HEK293 (cell line): Measurements from ENCODE around the gene BMP6.

Experiments
- GLI4 ChIP-seq: fragments of 450-650 bp; formaldehyde crosslinking; IDR thresholded peaks from 2 replicates; pipeline ENCODE4 v1.5.1; 2016; ENCODE audit warnings: missing biosample characterization, missing genetic modification characterization
- KLF10 ChIP-seq: fragments of 450-650 bp; IDR thresholded peaks from 2 replicates; pipeline ENCODE4 v1.5.1; 2018; ENCODE audit warnings: missing biosample characterization, mild to moderate bottlenecking, missing genetic modification characterization
- OSR2 ChIP-seq: fragments of 450-650 bp; formaldehyde crosslinking; IDR thresholded peaks from 2 replicates; pipeline ENCODE4 v1.5.1; 2016; ENCODE audit warnings: missing biosample characterization, missing genetic modification characterization
- PRDM1 ChIP-seq: fragments of 450-650 bp; formaldehyde crosslinking; IDR thresholded peaks from 2 replicates; pipeline ENCODE4; 2016; ENCODE audit warnings: missing biosample characterization, missing genetic modification characterization
- ZBTB20 ChIP-seq: fragments of 450-650 bp; formaldehyde crosslinking; IDR thresholded peaks from 2 replicates; pipeline ENCODE4 v1.5.1; 2016; ENCODE audit warnings: missing biosample characterization, missing genetic modification characterization
- ZBTB21 ChIP-seq: fragments of 450-650 bp; formaldehyde crosslinking; IDR thresholded peaks from 2 replicates; pipeline ENCODE4 v1.5.1; 2017; ENCODE audit warnings: missing biosample characterization, missing genetic modification characterization
- ZBTB7A ChIP-seq: fragments of 450-650 bp; formaldehyde crosslinking; IDR thresholded peaks from 2 replicates; pipeline ENCODE4 v1.5.1; 2016; ENCODE audit warnings: low read depth, missing biosample characterization, missing genetic modification characterization
- ZFP37 ChIP-seq: fragments of 450-650 bp; formaldehyde crosslinking; IDR thresholded peaks from 2 replicates; pipeline ENCODE4 v1.5.1; 2016; ENCODE audit warnings: missing biosample characterization, missing genetic modification characterization
- ZNF121 ChIP-seq: fragments of 450-650 bp; formaldehyde crosslinking; IDR thresholded peaks from 2 replicates; pipeline ENCODE4 v1.5.1; 2016; ENCODE audit warnings: missing biosample characterization, missing genetic modification characterization
- ZNF175 ChIP-seq: fragments of 450-650 bp; formaldehyde crosslinking; IDR thresholded peaks from 2 replicates; pipeline ENCODE4 v1.5.1; 2016; ENCODE audit warnings: missing biosample characterization, missing genetic modification characterization
- ZNF391 ChIP-seq: fragments of 450-650 bp; formaldehyde crosslinking; IDR thresholded peaks from 2 replicates; pipeline ENCODE4 v1.5.1; 2016; ENCODE audit warnings: low read depth, missing biosample characterization, missing genetic modification characterization, borderline replicate concordance
- ZNF48 ChIP-seq: fragments of 450-650 bp; formaldehyde crosslinking; IDR thresholded peaks from 2 replicates; pipeline ENCODE4 v1.5.1; 2016; ENCODE audit warnings: missing biosample characterization, missing genetic modification characterization
- ZNF544 ChIP-seq: fragments of 450-650 bp; formaldehyde crosslinking; IDR thresholded peaks from 2 replicates; pipeline ENCODE4 v1.5.0; 2017; ENCODE audit warnings: missing biosample characterization, missing genetic modification characterization
- ZNF555 ChIP-seq: fragments of 450-650 bp; formaldehyde crosslinking; conservative IDR thresholded peaks from 2 replicates; pipeline ENCODE4 v1.5.1; 2017; ENCODE audit warnings: missing biosample characterization, mild to moderate bottlenecking, missing genetic modification characterization, inconsistent platforms
- ZNF600 ChIP-seq: fragments of 450-650 bp; formaldehyde crosslinking; IDR thresholded peaks from 2 replicates; pipeline ENCODE4 v1.5.1; 2016; ENCODE audit warnings: missing biosample characterization, missing genetic modification characterization
- ZNF658 ChIP-seq: fragments of 450-650 bp; formaldehyde crosslinking; IDR thresholded peaks from 2 replicates; pipeline ENCODE4; 2016; ENCODE audit warnings: missing biosample characterization, missing genetic modification characterization
- ZNF777 ChIP-seq: fragments of 450-650 bp; formaldehyde crosslinking; IDR thresholded peaks from 2 replicates; pipeline ENCODE4 v1.5.1; 2017; ENCODE audit warnings: missing biosample characterization, missing genetic modification characterization, borderline replicate concordance
- TF ChIP-seq, protein P1 (sequence below): fragments of 450-650 bp; formaldehyde crosslinking; IDR thresholded peaks from 2 replicates; pipeline ENCODE4 v1.5.1; 2017; ENCODE audit warnings: missing biosample characterization, mild to moderate bottlenecking, missing genetic modification characterization, moderate library complexity
- TF ChIP-seq, protein P2 (sequence below): fragments of 450-650 bp; formaldehyde crosslinking; IDR thresholded peaks from 2 replicates; pipeline ENCODE4 v1.5.1; 2017; ENCODE audit warnings: missing biosample characterization, missing genetic modification characterization
- TF ChIP-seq, protein P3 (sequence below): fragments of 450-650 bp; formaldehyde crosslinking; IDR thresholded peaks from 2 replicates; pipeline ENCODE4 v1.5.1; 2016; ENCODE audit warnings: missing biosample characterization, missing genetic modification characterization
- TF ChIP-seq, protein P4 (sequence below): fragments of 450-650 bp; formaldehyde crosslinking; IDR thresholded peaks from 2 replicates; pipeline ENCODE4 v1.5.1; 2016; ENCODE audit warnings: missing biosample characterization, missing genetic modification characterization
- TF ChIP-seq, protein P5 (sequence below): fragments of 450-650 bp; formaldehyde crosslinking; IDR thresholded peaks from 2 replicates; pipeline ENCODE4 v1.5.1; 2016; ENCODE audit warnings: missing biosample characterization, missing genetic modification characterization
- TF ChIP-seq, protein P6 (sequence below): fragments of 450-650 bp; formaldehyde crosslinking; IDR thresholded peaks from 2 replicates; pipeline ENCODE4 v1.5.1; 2016; ENCODE audit warnings: missing biosample characterization, missing genetic modification characterization
- TF ChIP-seq, protein P7 (sequence below): fragments of 450-650 bp; formaldehyde crosslinking; IDR thresholded peaks from 2 replicates; pipeline ENCODE4 v1.5.1; 2016; ENCODE audit warnings: missing biosample characterization, missing genetic modification characterization
- TF ChIP-seq, protein P8 (sequence below): fragments of 450-650 bp; formaldehyde crosslinking; IDR thresholded peaks from 2 replicates; pipeline ENCODE4 v1.5.1; 2016; ENCODE audit warnings: missing biosample characterization, missing genetic modification characterization

BMP6 gene

DNA sequence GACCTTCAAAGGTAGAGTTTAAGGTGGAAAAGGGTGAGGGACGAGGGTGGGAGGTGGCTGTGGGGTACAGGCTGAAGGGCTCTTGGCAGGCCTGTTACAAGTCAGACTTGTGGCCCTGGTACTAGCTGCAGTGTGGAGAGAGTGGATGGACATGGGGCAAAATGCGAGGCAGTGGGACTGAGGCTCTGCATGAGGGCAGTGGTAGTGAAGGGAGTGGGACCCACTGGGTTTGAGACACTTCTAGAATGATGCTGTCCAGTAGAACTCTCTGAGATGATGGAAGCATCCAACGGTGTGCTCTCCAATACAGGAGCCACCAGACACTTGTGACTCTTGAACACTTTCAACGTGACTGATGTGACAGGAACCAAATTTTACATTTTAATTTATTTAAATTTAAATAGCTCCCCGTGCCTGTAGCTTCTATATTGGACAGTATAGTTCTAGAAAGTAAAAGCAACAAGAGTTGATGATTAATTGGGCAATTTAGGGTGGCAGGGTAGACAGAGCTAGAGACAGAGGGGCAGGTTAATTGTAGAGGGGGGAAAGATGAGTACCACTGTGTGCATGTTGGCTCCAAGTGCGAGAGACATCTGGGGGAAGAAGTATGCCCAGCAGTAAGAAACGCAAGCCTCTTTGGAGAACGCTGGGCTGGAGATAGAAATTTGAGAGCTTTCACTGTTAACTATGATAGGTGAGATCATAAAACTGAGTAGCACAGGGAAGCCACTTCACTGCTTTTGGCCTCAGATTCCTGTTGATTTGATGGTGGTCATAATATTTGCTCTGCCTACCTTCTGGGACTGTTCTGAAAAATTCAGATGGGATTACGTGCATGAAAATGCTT lies 107.2 kb downstream of the BMP6 start (continued):
- TF ChIP-seq, protein P1, sequence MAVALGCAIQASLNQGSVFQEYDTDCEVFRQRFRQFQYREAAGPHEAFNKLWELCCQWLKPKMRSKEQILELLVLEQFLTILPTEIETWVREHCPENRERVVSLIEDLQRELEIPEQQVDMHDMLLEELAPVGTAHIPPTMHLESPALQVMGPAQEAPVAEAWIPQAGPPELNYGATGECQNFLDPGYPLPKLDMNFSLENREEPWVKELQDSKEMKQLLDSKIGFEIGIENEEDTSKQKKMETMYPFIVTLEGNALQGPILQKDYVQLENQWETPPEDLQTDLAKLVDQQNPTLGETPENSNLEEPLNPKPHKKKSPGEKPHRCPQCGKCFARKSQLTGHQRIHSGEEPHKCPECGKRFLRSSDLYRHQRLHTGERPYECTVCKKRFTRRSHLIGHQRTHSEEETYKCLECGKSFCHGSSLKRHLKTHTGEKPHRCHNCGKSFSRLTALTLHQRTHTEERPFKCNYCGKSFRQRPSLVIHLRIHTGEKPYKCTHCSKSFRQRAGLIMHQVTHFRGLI (tag by site-specific recombination) = peak; percentile 34; the same call in 1 of the 2 replicates
- TF ChIP-seq ZNF600 (tag by site-specific recombination) (no peak), GLI4 (tag by site-specific recombination) (no peak), ZNF175 (tag by site-specific recombination) (no peak), ZNF555 (tag by site-specific recombination) (no peak), KLF10 (tag by site-specific recombination) (no peak), ZNF544 (tag by site-specific recombination) (no peak), ZNF121 (tag by site-specific recombination) (no peak), ZNF48 (tag by site-specific recombination) (no peak), ZNF777 (no peak), ZBTB7A (tag by site-specific recombination) (no peak), PRDM1 (tag by site-specific recombination) (peak; percentile 63), ZNF658 (no peak), ZFP37 (tag by site-specific recombination) (no peak), ZNF391 (tag by site-specific recombination) (no peak), ZBTB20 (no peak), ZBTB21 (tag by site-specific recombination) (no peak), OSR2 (peak; percentile 41; the same call in 1 of the 2 replicates)
- TF ChIP-seq, protein P2, sequence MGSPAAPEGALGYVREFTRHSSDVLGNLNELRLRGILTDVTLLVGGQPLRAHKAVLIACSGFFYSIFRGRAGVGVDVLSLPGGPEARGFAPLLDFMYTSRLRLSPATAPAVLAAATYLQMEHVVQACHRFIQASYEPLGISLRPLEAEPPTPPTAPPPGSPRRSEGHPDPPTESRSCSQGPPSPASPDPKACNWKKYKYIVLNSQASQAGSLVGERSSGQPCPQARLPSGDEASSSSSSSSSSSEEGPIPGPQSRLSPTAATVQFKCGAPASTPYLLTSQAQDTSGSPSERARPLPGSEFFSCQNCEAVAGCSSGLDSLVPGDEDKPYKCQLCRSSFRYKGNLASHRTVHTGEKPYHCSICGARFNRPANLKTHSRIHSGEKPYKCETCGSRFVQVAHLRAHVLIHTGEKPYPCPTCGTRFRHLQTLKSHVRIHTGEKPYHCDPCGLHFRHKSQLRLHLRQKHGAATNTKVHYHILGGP (tag by site-specific recombination) = no peak
- TF ChIP-seq, protein P3, sequence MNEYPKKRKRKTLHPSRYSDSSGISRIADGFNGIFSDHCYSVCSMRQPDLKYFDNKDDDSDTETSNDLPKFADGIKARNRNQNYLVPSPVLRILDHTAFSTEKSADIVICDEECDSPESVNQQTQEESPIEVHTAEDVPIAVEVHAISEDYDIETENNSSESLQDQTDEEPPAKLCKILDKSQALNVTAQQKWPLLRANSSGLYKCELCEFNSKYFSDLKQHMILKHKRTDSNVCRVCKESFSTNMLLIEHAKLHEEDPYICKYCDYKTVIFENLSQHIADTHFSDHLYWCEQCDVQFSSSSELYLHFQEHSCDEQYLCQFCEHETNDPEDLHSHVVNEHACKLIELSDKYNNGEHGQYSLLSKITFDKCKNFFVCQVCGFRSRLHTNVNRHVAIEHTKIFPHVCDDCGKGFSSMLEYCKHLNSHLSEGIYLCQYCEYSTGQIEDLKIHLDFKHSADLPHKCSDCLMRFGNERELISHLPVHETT = no peak
- TF ChIP-seq, protein P4, sequence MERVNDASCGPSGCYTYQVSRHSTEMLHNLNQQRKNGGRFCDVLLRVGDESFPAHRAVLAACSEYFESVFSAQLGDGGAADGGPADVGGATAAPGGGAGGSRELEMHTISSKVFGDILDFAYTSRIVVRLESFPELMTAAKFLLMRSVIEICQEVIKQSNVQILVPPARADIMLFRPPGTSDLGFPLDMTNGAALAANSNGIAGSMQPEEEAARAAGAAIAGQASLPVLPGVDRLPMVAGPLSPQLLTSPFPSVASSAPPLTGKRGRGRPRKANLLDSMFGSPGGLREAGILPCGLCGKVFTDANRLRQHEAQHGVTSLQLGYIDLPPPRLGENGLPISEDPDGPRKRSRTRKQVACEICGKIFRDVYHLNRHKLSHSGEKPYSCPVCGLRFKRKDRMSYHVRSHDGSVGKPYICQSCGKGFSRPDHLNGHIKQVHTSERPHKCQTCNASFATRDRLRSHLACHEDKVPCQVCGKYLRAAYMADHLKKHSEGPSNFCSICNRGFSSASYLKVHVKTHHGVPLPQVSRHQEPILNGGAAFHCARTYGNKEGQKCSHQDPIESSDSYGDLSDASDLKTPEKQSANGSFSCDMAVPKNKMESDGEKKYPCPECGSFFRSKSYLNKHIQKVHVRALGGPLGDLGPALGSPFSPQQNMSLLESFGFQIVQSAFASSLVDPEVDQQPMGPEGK (tag by site-specific recombination) = no peak
- TF ChIP-seq, protein P5, sequence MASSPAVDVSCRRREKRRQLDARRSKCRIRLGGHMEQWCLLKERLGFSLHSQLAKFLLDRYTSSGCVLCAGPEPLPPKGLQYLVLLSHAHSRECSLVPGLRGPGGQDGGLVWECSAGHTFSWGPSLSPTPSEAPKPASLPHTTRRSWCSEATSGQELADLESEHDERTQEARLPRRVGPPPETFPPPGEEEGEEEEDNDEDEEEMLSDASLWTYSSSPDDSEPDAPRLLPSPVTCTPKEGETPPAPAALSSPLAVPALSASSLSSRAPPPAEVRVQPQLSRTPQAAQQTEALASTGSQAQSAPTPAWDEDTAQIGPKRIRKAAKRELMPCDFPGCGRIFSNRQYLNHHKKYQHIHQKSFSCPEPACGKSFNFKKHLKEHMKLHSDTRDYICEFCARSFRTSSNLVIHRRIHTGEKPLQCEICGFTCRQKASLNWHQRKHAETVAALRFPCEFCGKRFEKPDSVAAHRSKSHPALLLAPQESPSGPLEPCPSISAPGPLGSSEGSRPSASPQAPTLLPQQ = peak; percentile 68; the same call in 1 of the 2 replicates
- TF ChIP-seq, protein P6, sequence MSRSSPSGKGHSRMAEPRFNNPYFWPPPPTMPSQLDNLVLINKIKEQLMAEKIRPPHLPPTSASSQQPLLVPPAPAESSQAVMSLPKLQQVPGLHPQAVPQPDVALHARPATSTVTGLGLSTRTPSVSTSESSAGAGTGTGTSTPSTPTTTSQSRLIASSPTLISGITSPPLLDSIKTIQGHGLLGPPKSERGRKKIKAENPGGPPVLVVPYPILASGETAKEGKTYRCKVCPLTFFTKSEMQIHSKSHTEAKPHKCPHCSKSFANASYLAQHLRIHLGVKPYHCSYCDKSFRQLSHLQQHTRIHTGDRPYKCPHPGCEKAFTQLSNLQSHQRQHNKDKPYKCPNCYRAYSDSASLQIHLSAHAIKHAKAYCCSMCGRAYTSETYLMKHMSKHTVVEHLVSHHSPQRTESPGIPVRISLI (tag by site-specific recombination) = no peak
- TF ChIP-seq, protein P7, sequence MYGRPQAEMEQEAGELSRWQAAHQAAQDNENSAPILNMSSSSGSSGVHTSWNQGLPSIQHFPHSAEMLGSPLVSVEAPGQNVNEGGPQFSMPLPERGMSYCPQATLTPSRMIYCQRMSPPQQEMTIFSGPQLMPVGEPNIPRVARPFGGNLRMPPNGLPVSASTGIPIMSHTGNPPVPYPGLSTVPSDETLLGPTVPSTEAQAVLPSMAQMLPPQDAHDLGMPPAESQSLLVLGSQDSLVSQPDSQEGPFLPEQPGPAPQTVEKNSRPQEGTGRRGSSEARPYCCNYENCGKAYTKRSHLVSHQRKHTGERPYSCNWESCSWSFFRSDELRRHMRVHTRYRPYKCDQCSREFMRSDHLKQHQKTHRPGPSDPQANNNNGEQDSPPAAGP (tag by site-specific recombination) = no peak
- TF ChIP-seq, protein P8, sequence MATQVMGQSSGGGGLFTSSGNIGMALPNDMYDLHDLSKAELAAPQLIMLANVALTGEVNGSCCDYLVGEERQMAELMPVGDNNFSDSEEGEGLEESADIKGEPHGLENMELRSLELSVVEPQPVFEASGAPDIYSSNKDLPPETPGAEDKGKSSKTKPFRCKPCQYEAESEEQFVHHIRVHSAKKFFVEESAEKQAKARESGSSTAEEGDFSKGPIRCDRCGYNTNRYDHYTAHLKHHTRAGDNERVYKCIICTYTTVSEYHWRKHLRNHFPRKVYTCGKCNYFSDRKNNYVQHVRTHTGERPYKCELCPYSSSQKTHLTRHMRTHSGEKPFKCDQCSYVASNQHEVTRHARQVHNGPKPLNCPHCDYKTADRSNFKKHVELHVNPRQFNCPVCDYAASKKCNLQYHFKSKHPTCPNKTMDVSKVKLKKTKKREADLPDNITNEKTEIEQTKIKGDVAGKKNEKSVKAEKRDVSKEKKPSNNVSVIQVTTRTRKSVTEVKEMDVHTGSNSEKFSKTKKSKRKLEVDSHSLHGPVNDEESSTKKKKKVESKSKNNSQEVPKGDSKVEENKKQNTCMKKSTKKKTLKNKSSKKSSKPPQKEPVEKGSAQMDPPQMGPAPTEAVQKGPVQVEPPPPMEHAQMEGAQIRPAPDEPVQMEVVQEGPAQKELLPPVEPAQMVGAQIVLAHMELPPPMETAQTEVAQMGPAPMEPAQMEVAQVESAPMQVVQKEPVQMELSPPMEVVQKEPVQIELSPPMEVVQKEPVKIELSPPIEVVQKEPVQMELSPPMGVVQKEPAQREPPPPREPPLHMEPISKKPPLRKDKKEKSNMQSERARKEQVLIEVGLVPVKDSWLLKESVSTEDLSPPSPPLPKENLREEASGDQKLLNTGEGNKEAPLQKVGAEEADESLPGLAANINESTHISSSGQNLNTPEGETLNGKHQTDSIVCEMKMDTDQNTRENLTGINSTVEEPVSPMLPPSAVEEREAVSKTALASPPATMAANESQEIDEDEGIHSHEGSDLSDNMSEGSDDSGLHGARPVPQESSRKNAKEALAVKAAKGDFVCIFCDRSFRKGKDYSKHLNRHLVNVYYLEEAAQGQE (tag by site-specific recombination) = no peak
